HFF-Myc (cell line): ENCODE results near the gene IL10RA.
"Not testable (repeated sequence)": the region's sequence is repeated elsewhere in the genome, so short reads cannot be mapped to it uniquely, and the experiment has no call there.

Source experiments
- DNase-seq: peaks from one replicate; pipeline ENCODE4 v3.0.0-alpha.2; 2011; ENCODE audit warnings: low read depth; ENCODE audit errors: extremely low read depth
- H3K4me3 ChIP-seq: replicated peaks from 2 replicates; pipeline ENCODE4 v1.5.1; 2011; ENCODE audit warnings: low read depth, mild to moderate bottlenecking, control low read depth, low read length
- TF ChIP-seq, protein P1 (sequence below): IDR thresholded peaks from 2 replicates; pipeline ENCODE4 v1.5.1; 2012; ENCODE audit warnings: mild to moderate bottlenecking, low read depth, low read length, control low read depth; ENCODE audit errors: missing control alignments

The IL10RA gene

GRCh38 chr11:117973503-117973860 is 12.7 kb upstream of the IL10RA start:
- DNase-seq = no peak
- TF ChIP-seq, protein P1, sequence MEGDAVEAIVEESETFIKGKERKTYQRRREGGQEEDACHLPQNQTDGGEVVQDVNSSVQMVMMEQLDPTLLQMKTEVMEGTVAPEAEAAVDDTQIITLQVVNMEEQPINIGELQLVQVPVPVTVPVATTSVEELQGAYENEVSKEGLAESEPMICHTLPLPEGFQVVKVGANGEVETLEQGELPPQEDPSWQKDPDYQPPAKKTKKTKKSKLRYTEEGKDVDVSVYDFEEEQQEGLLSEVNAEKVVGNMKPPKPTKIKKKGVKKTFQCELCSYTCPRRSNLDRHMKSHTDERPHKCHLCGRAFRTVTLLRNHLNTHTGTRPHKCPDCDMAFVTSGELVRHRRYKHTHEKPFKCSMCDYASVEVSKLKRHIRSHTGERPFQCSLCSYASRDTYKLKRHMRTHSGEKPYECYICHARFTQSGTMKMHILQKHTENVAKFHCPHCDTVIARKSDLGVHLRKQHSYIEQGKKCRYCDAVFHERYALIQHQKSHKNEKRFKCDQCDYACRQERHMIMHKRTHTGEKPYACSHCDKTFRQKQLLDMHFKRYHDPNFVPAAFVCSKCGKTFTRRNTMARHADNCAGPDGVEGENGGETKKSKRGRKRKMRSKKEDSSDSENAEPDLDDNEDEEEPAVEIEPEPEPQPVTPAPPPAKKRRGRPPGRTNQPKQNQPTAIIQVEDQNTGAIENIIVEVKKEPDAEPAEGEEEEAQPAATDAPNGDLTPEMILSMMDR = no peak
- no peak overlapping the region for H3K4me3 ChIP-seq

DNA sequence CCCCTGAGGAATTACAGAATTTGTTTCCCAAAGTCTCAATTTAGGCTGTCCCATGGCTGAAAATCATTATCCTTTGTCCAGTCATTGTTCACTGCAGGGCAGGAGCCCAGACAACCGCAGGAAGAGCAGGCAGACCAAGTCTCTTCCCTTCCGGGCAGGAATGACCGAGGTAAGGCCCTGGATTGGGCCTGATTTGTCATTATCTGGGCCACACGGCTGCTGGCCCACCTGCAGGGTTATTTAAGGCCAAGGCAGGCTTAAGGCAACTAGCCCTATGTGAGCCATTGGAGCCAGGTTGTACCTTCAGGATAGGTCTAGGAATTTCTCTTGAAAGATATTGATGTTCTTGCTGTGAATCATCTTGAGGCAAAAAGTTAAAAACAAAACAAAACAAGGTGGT is 9.7 kb upstream of the IL10RA start:
- DNase-seq = no peak
- TF ChIP-seq, protein P1 = no peak
- H3K4me3 ChIP-seq = no peak overlapping the region

GRCh38 chr11:117977029-117977428 is 9.2 kb upstream of the IL10RA start:
- no peak overlapping the region for H3K4me3 ChIP-seq
- no peak for DNase-seq
- TF ChIP-seq, protein P1 = no peak

GRCh38 chr11:117977612-117978264 is 8.5 kb upstream of the IL10RA start:
- H3K4me3 ChIP-seq, DNase-seq: not testable (repeated sequence)

GRCh38 chr11:117978291-117978910 is 7.8 kb upstream of the IL10RA start:
- H3K4me3 ChIP-seq, DNase-seq: not testable (repeated sequence)

- DNase-seq = no peak
Measured at GRCh38 chr11:117978991-117979390, 7.2 kb upstream of the IL10RA start.

DNA sequence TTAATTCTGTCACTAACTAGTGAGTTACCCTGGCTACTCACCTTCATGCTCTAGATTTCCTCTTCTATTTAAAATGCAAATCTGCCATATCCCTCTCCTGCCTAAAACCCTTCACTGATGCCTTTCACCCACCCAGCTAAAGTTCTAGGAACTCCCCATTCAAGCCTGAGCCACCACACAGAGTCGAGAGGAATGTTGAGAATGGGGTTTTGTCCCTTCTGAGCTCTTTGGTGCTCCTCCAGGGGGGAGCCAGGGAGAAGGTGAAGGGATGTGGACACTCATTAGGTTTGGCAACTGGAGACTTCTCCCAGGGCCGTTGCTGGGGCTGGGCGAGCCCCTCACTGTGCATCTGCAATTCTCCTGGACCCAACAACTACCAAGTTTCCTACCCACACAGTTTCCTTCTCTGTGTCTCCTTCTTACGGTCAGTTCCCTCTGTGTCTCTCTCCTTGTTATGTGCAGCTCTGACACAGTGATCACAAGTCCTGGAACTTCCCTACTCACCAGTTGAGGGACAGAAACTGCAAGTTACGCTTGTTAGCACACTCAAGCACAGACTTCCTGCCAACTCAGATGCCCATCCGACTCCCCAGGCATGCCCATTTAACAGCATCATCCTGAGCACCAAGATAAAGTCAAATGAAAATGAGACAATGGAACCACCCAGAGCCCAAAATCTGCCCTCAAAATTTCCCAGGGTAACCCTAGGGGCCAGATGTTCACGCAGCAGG is 6.5 kb upstream of the IL10RA start:
- TF ChIP-seq, protein P1 = no peak
- H3K4me3 ChIP-seq = no peak overlapping the region
- no peak for DNase-seq

More at GRCh38 chr11:117978991-117979390, 7.2 kb upstream of the IL10RA start:
- no peak overlapping the region for H3K4me3 ChIP-seq
- TF ChIP-seq, protein P1 = no peak
